Stomach (tissue), 9 donors: ENCODE measurements around the gene GPR171. TPM values are rescaled to one million over a fixed set of nuclear protein-coding genes. Genes with fewer than 3 reads are reported as not detected.

Experiments used
- DNase-seq, 2 donors: peaks; one replicate each; pipeline versions ENCODE4 v3.0.0 to v3.0.0-alpha.2; 2013 to 2019
- H3K27ac ChIP-seq, 5 donors: fragments of 200-600 bp in 4 of 5; sonication (generic) in 4 of 5; one replicate each; pipeline ENCODE4 v1.5.1; 2013 to 2019; ENCODE audit warnings: mild to moderate bottlenecking in 1 of 5, moderate library complexity in 1 of 5
- H3K27me3 ChIP-seq, 3 donors: fragments of 200-600 bp; sonication (generic); one replicate each; pipeline ENCODE4 v1.5.1; 2017 to 2019; ENCODE audit warnings: mixed run types in 1 of 3
- H3K36me3 ChIP-seq, 4 donors: fragments of 200-600 bp; sonication (generic); 1 replicate in 3 of 4; 2 replicates in 1 of 4; pipeline ENCODE4 v1.5.1; 2016 to 2019
- H3K4me1 ChIP-seq, 4 donors: fragments of 200-600 bp; sonication (generic); one replicate each; pipeline ENCODE4 v1.5.1; 2016 to 2019
- H3K4me3 ChIP-seq, 4 donors: fragments of 200-600 bp; sonication (generic) in 3 of 4; one replicate each; pipeline ENCODE4 v1.5.1; 2016 to 2019; ENCODE audit warnings: mild to moderate bottlenecking in 1 of 4
- H3K9me3 ChIP-seq, 4 donors: fragments of 200-600 bp; sonication (generic); one replicate each; pipeline ENCODE4 v1.5.1; 2016 to 2019
- EP300 ChIP-seq: sonication (generic); formaldehyde crosslinking; IDR thresholded peaks from one replicate; pipeline ENCODE4 v1.6.1; 2017; ENCODE audit warnings: antibody characterized with exemption
- POLR2A ChIP-seq, 4 donors: fragments of 450-650 bp; IDR thresholded peaks; one replicate each; pipeline ENCODE4 v1.6.1; 2016; ENCODE audit warnings: antibody characterized with exemption in 4 of 4, control low read depth in 2 of 4, mild to moderate bottlenecking in 1 of 4, moderate library complexity in 1 of 4
- POLR2AphosphoS5 ChIP-seq, 3 donors: sonication (generic); formaldehyde crosslinking; IDR thresholded peaks; one replicate each; pipeline ENCODE4 v1.6.1; 2016; ENCODE audit warnings: antibody characterized with exemption in 3 of 3
- WGBS, 5 donors: extraction: QIAGEN DNeasy Blood & Tissue Kit in 3 of 5; methylation state at CpG; one replicate each; pipeline versions ENCODE4 v1.1.5 to v1.1.7; 2013 to 2018; 5-methylcytosine and 5-hydroxymethylcytosine counted together
- intact Hi-C: fragments of 100-400 bp; cut with DNase I; formaldehyde crosslinking; loops from one replicate; pipeline ENCODE4 v1.15.1; 2023; ENCODE audit warnings: low total_unique reads
- polyA plus RNA-seq, 3 donors: library from polyadenylated mRNA; stranded (reverse); fragments of 200-250 nt; gene quantifications; one replicate each; pipeline ENCODE4 v1.2.3, GENCODE V29; 2013
- total RNA-seq, 5 donors: library from RNA; depleted of rRNA; stranded (reverse); fragments of >200 nt; gene quantifications; one replicate each; pipeline versions ENCODE4 v1.1.0 to v1.2.3, GENCODE V29; 2014 to 2016
- TF ChIP-seq, protein P1 (sequence below), 7 experiments: fragments of 450-650 bp in 4 of 7; fragments of 200-600 bp in 3 of 7; sonication (generic) in 3 of 7; IDR thresholded peaks; one replicate each; pipeline ENCODE4 v1.5.1; 2016 to 2019; ENCODE audit warnings: antibody characterized with exemption in 7 of 7, control low read depth in 2 of 7, mild to moderate bottlenecking in 1 of 7
- donor health status: healthy with polysubstance abuse.
- donor health status: Bipolar disorder and iron deficiency.
- donor health status: healthy.

Gene GPR171
- total and polyA plus RNA-seq, 8 donors, result 0.44 to 37.5 (median 1.4) TPM; not detected in 1

DNA sequence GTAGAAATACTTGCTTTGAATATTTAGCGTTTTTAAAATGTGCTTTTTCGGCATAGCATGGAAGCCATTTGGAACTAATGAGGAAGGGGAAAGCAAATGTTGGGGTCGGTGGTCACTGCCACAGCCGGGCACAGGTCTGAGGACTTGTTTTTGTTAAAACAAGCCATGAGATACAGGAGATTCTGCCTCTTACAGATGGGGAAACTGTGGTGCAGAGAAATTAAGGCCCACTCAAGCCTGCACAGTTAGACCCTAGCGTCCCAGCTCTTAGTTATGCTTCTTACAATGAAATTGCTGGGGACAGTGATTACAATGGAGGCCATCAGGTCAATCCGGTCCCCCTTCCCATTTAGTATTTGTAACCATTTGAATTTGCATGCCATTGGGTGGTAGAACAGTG, 2.5 kb upstream of the GPR171 start:
- intact Hi-C loops, result no loop called here
- H3K4me1 ChIP-seq, result peaks cover 0 to under 1% (median 0%) of the 10 kb centered on the region in 4 donors
- no peaks in the 10 kb centered on the region for H3K27me3 ChIP-seq
- no peak overlapping the region for H3K4me3 ChIP-seq
- no peaks in the 10 kb centered on the region for H3K36me3 ChIP-seq
- DNase-seq, result no peak
- TF ChIP-seq POLR2A (IDR thresholded peaks at IDR 0.05) (no peak), POLR2AphosphoS5 (IDR thresholded peaks at IDR 0.05) (no peak)
- WGBS, 5 donors, result 88 to 93% (median 90%) methylated on average over 6 of the region's 6 CpGs
- H3K27ac ChIP-seq, result peak overlapping the region in 1 of 5 donors; percentile 48
- H3K9me3 ChIP-seq, result no peaks in the 10 kb centered on the region

GRCh38 chr3:151204530-151205402, 1.8 kb upstream of the GPR171 start:
- H3K4me3 ChIP-seq, result no peak overlapping the region
- no peaks in the 10 kb centered on the region for H3K4me1 ChIP-seq
- H3K9me3 ChIP-seq, result no peaks in the 10 kb centered on the region
- peak overlapping the region in 1 of 5 donors; percentile 48 for H3K27ac ChIP-seq
- H3K27me3 ChIP-seq, result no peaks in the 10 kb centered on the region
- WGBS, 5 donors, result 66 to 85% (median 77%) methylated on average over 3 of the region's 3 CpGs
- TF ChIP-seq EP300 (no peak), POLR2AphosphoS5 (IDR thresholded peaks at IDR 0.05) (no peak), POLR2A (IDR thresholded peaks at IDR 0.05) (no peak)
- TF ChIP-seq, protein P1, sequence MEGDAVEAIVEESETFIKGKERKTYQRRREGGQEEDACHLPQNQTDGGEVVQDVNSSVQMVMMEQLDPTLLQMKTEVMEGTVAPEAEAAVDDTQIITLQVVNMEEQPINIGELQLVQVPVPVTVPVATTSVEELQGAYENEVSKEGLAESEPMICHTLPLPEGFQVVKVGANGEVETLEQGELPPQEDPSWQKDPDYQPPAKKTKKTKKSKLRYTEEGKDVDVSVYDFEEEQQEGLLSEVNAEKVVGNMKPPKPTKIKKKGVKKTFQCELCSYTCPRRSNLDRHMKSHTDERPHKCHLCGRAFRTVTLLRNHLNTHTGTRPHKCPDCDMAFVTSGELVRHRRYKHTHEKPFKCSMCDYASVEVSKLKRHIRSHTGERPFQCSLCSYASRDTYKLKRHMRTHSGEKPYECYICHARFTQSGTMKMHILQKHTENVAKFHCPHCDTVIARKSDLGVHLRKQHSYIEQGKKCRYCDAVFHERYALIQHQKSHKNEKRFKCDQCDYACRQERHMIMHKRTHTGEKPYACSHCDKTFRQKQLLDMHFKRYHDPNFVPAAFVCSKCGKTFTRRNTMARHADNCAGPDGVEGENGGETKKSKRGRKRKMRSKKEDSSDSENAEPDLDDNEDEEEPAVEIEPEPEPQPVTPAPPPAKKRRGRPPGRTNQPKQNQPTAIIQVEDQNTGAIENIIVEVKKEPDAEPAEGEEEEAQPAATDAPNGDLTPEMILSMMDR (IDR thresholded peaks at IDR 0.05), result no peak
- no peaks in the 10 kb centered on the region for H3K36me3 ChIP-seq
- intact Hi-C loops, result no loop called here
- no peak for DNase-seq

DNA sequence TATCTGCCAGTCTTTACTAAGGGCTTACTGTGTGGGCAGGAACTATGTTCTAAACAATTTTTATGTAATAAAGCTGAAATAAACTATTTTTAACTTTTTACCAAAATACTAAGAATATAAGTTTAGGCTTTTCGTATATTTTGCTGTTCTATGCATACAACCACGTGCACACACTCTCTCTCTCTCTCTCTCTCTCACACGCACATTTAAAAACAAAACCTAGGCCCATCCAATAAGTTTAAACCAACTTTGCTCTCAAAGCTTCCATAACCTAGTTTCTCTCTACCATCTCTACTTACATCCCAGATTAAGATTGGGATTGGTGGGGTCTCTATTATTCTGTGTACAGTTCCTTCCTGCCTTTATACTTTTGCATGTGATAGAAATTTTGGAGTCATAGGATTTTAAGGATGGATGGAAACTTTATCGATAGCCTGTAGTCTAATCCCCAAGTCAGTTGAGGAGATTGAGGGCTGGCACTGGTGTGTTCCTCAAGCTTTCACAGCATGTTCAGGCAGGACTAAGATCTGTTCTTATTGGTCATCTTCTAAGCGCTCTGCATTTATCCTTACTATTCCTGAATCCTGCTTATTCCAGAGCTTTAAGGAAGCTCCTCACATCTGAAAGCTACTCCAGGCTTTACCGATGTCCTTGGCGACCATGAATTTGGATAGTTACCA, 1.8 kb downstream of the GPR171 start:
- intact Hi-C loops, result no loop called here
- peak overlapping the region in 4 of 5 donors; percentile 0 to 43 (median 10) for H3K27ac ChIP-seq
- no peaks in the 10 kb centered on the region for H3K27me3 ChIP-seq
- no peak for DNase-seq
- no peaks in the 10 kb centered on the region for H3K4me1 ChIP-seq
- no peaks in the 10 kb centered on the region for H3K9me3 ChIP-seq
- peak overlapping the region in 1 of 4 donors; percentile 12 for H3K4me3 ChIP-seq
- no peak for TF ChIP-seq POLR2A (IDR thresholded peaks at IDR 0.05)
- no peak for TF ChIP-seq EP300
- TF ChIP-seq POLR2AphosphoS5 (IDR thresholded peaks at IDR 0.05), result no peak
- H3K36me3 ChIP-seq, result no peaks in the 10 kb centered on the region
- WGBS, 5 donors, result 86 to 92% (median 90%) methylated on average over 7 of the region's 7 CpGs

DNA sequence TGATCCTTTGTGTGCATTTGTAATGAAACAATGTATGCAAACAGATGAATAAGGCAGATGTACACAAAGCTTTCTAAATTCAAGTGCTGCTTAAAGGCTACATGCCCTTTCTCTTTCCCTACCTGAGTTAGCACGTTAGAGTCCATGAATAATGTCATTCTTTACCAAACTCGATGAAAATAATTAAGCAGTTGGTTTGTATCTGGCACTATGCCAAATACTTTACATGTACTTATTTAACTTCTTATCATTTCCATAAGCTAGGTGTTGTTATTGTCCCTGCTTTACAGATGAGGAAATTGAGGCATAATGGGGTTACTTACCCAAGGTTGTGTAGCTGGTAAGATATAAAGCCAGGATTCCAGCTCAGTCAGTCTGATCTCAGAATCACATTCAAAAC, 2.4 kb downstream of the GPR171 start:
- intact Hi-C loops, result no loop called here
- Histone ChIP-seq H3K4me3 (no peak overlapping the region), H3K4me1 (no peaks in the 10 kb centered on the region), H3K27me3 (no peaks in the 10 kb centered on the region), H3K27ac (peak overlapping the region in 1 of 5 donors; percentile 0), H3K36me3 (no peaks in the 10 kb centered on the region), H3K9me3 (no peaks in the 10 kb centered on the region)
- WGBS, 5 donors, result 40 to 54% (median 41%) methylated on average over 2 of the region's 2 CpGs
- TF ChIP-seq, protein P1 (IDR thresholded peaks at IDR 0.05), result no peak
- no peak for TF ChIP-seq EP300
- no peak for TF ChIP-seq POLR2A (IDR thresholded peaks at IDR 0.05)
- TF ChIP-seq POLR2AphosphoS5 (IDR thresholded peaks at IDR 0.05), result no peak
- no peak for DNase-seq

- Histone ChIP-seq H3K4me3 (no peak overlapping the region), H3K27ac (no peak overlapping the region), H3K36me3 (no peaks in the 10 kb centered on the region), H3K27me3 (no peaks in the 10 kb centered on the region), H3K9me3 (no peaks in the 10 kb centered on the region), H3K4me1 (no peaks in the 10 kb centered on the region)
- no peak for DNase-seq
- WGBS, 5 donors, result 54 to 75% (median 57%) methylated on average over 4 of the region's 4 CpGs
- TF ChIP-seq, protein P1 (IDR thresholded peaks at IDR 0.05), result no peak
- TF ChIP-seq POLR2A (IDR thresholded peaks at IDR 0.05), result no peak
- no peak for TF ChIP-seq EP300
- no peak for TF ChIP-seq POLR2AphosphoS5 (IDR thresholded peaks at IDR 0.05)
- intact Hi-C loops, result no loop called here
Measured at GRCh38 chr3:151199554-151200438, 3.2 kb downstream of the GPR171 start.
